K562 (cell line): ENCODE data around the gene PRKAR1B. TPM values are rescaled to one million over a fixed set of nuclear protein-coding genes. Genes with fewer than 3 reads are reported as not detected.

ENCODE experiments used
- ATAC-seq: fragments of 200-7000 bp; cut with Tn5 transposase; 3 replicates; pipeline ENCODE4 v1.9.1; 2020; ENCODE audit warnings: moderate library complexity
- BruUV-seq: library from RNA; stranded (reverse); fragments of 400-500 nt; replicated peaks from 2 replicates; lab custom pipeline; 2021; lab: Mats Ljungman, UMichigan
- CTCF ChIA-PET: fragments of 300-600 bp; formaldehyde crosslinking; extraction: SDS; loops from one replicate; lab custom pipeline; 2021; ENCODE audit warnings: low intra/inter-chr PET ratio; lab: Yijun Ruan, JAX
- POLR2A ChIA-PET: fragments of 300-600, 350-650 bp; sonication (Branson Sonifier 250); formaldehyde crosslinking; extraction: SDS; loops from one replicate; lab custom pipeline; 2021; ENCODE audit warnings: antibody characterized with exemption, inconsistent platforms; lab: Yijun Ruan, JAX
- DNase-seq, 4 experiments: peaks; one replicate each; pipeline versions ENCODE4 v3.0.0 to v3.0.0-alpha.2; 2011 to 2018; ENCODE audit warnings: low spot score in 3 of 4, mixed read lengths in 3 of 4; ENCODE audit errors: extremely low read depth in 1 of 4
- FAIRE-seq: peaks from 2 replicates; lab custom pipeline; 2011; peaks lifted over from hg19 to GRCh38; lab: Jason Lieb, UNC
- H2AFZ ChIP-seq: 2 replicates; pipeline ENCODE4 v1.6.0; 2011; ENCODE audit warnings: low read depth, low read length, control low read depth, inconsistent platforms
- H3K27ac ChIP-seq: fragments of 200-600 bp; 3 replicates; pipeline ENCODE4 v1.8.0; 2011; ENCODE audit warnings: low read depth, mild to moderate bottlenecking, control low read depth, inconsistent platforms, low read length, moderate library complexity, mixed read lengths; ENCODE audit errors: extremely low read depth
- H3K27me3 ChIP-seq, 2 experiments: fragments of 300-600 bp in 1 of 2; 2 replicates in 1 of 2; 3 replicates in 1 of 2; pipeline versions ENCODE4 v1.6.0 to v1.8.0; 2011; ENCODE audit warnings: inconsistent platforms in 2 of 2, low read length in 2 of 2, mild to moderate bottlenecking in 1 of 2, mixed read lengths in 1 of 2, moderate library complexity in 1 of 2; ENCODE audit not compliant: control insufficient read depth in 2 of 2, insufficient read depth in 2 of 2
- H3K36me3 ChIP-seq: fragments of 300-600 bp; 3 replicates; pipeline ENCODE4 v1.8.0; 2011; ENCODE audit warnings: mild to moderate bottlenecking, low read length, inconsistent platforms; ENCODE audit not compliant: control insufficient read depth, insufficient read depth
- H3K4me1 ChIP-seq, 2 experiments: fragments of 200-600 bp in 1 of 2; replicated peaks in 1 of 2; 2 replicates in 1 of 2; 3 replicates in 1 of 2; pipeline versions ENCODE4 v1.5.1 to v1.8.0; 2011; ENCODE audit warnings: inconsistent platforms in 2 of 2, low read length in 2 of 2, mild to moderate bottlenecking in 1 of 2, mixed read lengths in 1 of 2, moderate library complexity in 1 of 2; ENCODE audit not compliant: control insufficient read depth in 2 of 2, insufficient read depth in 2 of 2
- H3K4me2 ChIP-seq: 2 replicates; pipeline ENCODE4 v1.6.1; 2011; ENCODE audit warnings: low read length, control low read depth, inconsistent platforms, mixed read lengths; ENCODE audit not compliant: insufficient read depth
- H3K4me3 ChIP-seq: fragments of 200-600 bp; sonication (generic), shearing (Covaris generic); 2 replicates; pipeline ENCODE4 v1.5.1; 2016; ENCODE audit warnings: control low read depth, inconsistent platforms
- H3K79me2 ChIP-seq: fragments of 200-600 bp; 3 replicates; pipeline ENCODE4 v1.8.0; 2011; ENCODE audit warnings: low read length, inconsistent platforms; ENCODE audit not compliant: control insufficient read depth, insufficient read depth
- H3K9ac ChIP-seq, 2 experiments: 2 replicates each; pipeline versions ENCODE4 v1.6.0 to v1.6.1; 2011; ENCODE audit warnings: low read depth in 2 of 2, low read length in 2 of 2, control low read depth in 1 of 2, inconsistent platforms in 1 of 2, mild to moderate bottlenecking in 1 of 2, mixed read lengths in 1 of 2; ENCODE audit not compliant: insufficient read depth in 1 of 2
- H3K9me1 ChIP-seq: one replicate; pipeline ENCODE4 v1.6.0; 2011; ENCODE audit warnings: inconsistent platforms, mild to moderate bottlenecking, low read length, moderate library complexity; ENCODE audit not compliant: control insufficient read depth, insufficient read depth
- H3K9me3 ChIP-seq: replicated peaks from 2 replicates; pipeline ENCODE4 v1.5.1; 2011; ENCODE audit warnings: low read depth, low read length, inconsistent platforms; ENCODE audit not compliant: control insufficient read depth, insufficient read depth
- H4K20me1 ChIP-seq: replicated peaks from 2 replicates; pipeline ENCODE4 v1.6.1; 2011; ENCODE audit warnings: low read length, inconsistent platforms, mixed read lengths; ENCODE audit not compliant: control insufficient read depth, insufficient read depth
- CREM ChIP-seq: IDR thresholded peaks from 2 replicates; pipeline ENCODE4 v1.6.1; 2014; ENCODE audit warnings: antibody characterized with exemption, low read depth
- DLX4 ChIP-seq: fragments of 250-450 bp; sonication (Bioruptor Pico); IDR thresholded peaks from 2 replicates; pipeline ENCODE4 v1.6.1; 2021; ENCODE audit warnings: mild to moderate bottlenecking
- DPF2 ChIP-seq: fragments of 450-650 bp; IDR thresholded peaks from 2 replicates; pipeline ENCODE4 v1.6.1; 2016
- E2F4 ChIP-seq: sonication (generic); formaldehyde crosslinking; IDR thresholded peaks from 2 replicates; pipeline ENCODE4 v1.8.0; 2022; ENCODE audit warnings: mild to moderate bottlenecking, low read depth, missing genetic modification reagents
- ERF ChIP-seq: fragments of 450-650 bp; formaldehyde crosslinking; IDR thresholded peaks from 2 replicates; pipeline ENCODE4 v1.4.0; 2020; ENCODE audit warnings: mild to moderate bottlenecking, mixed read lengths
- ETV1 ChIP-seq: fragments of 450-650 bp; conservative IDR thresholded peaks from 2 replicates; pipeline ENCODE4 v1.6.1; 2016; ENCODE audit warnings: missing genetic modification characterization, control low read depth, low read depth, missing compliant biosample characterization
- KHSRP ChIP-seq: fragments of 450-650 bp; IDR thresholded peaks from 2 replicates; pipeline ENCODE4 v1.6.1; 2017
- MAFF ChIP-seq: IDR thresholded peaks from 2 replicates; pipeline ENCODE4 v1.6.1; 2012; ENCODE audit warnings: low read length, improper control_type of control experiment
- NFE2 ChIP-seq: IDR thresholded peaks from 2 replicates; pipeline ENCODE4 v1.6.1; 2014; ENCODE audit warnings: antibody characterized with exemption, low read depth
- PRMT5 ChIP-seq: sonication (generic); formaldehyde crosslinking; IDR thresholded peaks from 2 replicates; pipeline ENCODE4 v1.5.0; 2020; ENCODE audit warnings: missing genetic modification reagents
- SNIP1 ChIP-seq: fragments of 450-650 bp; IDR thresholded peaks from 2 replicates; pipeline ENCODE4 v1.7.1; 2017; ENCODE audit warnings: low read depth, mild to moderate bottlenecking
- SP1 ChIP-seq: sonication (generic); formaldehyde crosslinking; IDR thresholded peaks from 2 replicates; pipeline ENCODE4 v1.8.1; 2022; ENCODE audit warnings: mild to moderate bottlenecking, missing genetic modification reagents
- ZNF12 ChIP-seq: sonication (generic); formaldehyde crosslinking; IDR thresholded peaks from 2 replicates; pipeline ENCODE4 v1.4.0; 2020; ENCODE audit warnings: mild to moderate bottlenecking, missing genetic modification reagents
- ZNF274 ChIP-seq: IDR thresholded peaks from 2 replicates; pipeline ENCODE4 v1.6.1; 2011; ENCODE audit warnings: low read depth, mild to moderate bottlenecking, low read length, moderate library complexity, borderline replicate concordance
- ZSCAN29 ChIP-seq: fragments of 450-650 bp; IDR thresholded peaks from 2 replicates; pipeline ENCODE4 v1.6.1; 2017
- WGBS: fragments of 100-300 bp; shearing (Covaris generic); methylation state at CpG from one replicate; pipeline ENCODE4 v1.1.6; 2016; ENCODE audit warnings: low coverage, mixed read lengths; ENCODE audit not compliant: insufficient coverage; ENCODE audit errors: missing lambda C conversion rate; 5-methylcytosine and 5-hydroxymethylcytosine counted together
- in situ Hi-C: fragments of 300-500 bp; cut with MboI; formaldehyde crosslinking; loops from 4 replicates; pipeline ENCODE4 v1.15.0; 2018; ENCODE audit warnings: inconsistent platforms, mixed read lengths
- intact Hi-C: fragments of 100-400 bp; cut with micrococcal nuclease; formaldehyde crosslinking; loops from 2 replicates; pipeline ENCODE4 v1.14.2; 2022
- polyA plus RNA-seq, 8 experiments: library from polyadenylated mRNA; depleted of rRNA in 4 of 8; stranded (reverse) in 5 of 8; unstranded in 3 of 8; fragments of >200 nt; fragmentation: Nextera tagmentation in 2 of 8; fragmentation: Illumina TruSeq in 1 of 8; extraction: Ambion mirVana in 2 of 8; extraction: Trizol in 1 of 8; gene quantifications; 2 replicates each; pipeline versions ENCODE4 v1.2.1 to v1.2.3, GENCODE V29; 2011 to 2014; ENCODE audit warnings: inconsistent platforms in 1 of 8, missing spikeins in 1 of 8
- total RNA-seq, 7 experiments: library from RNA; depleted of rRNA in 6 of 7; stranded (reverse); fragments of >200 nt in 6 of 7; fragmentation: Illumina TruSeq in 2 of 7; extraction: Trizol in 2 of 7; gene quantifications; 2 replicates each; pipeline versions ENCODE4 v1.2.1 to v1.2.3, GENCODE V29; 2011 to 2021; ENCODE audit warnings: low replicate concordance in 1 of 7

Gene PRKAR1B
- total and polyA plus RNA-seq, 9 of the 15 experiments (the other 6 are each of a cell fraction or from before 2014, with no cell fraction given): 0.99 to 30.5 (median 12.7) TPM

GRCh38 chr7:750111-750905 lies 23.2 kb upstream of the PRKAR1B start:
- in situ Hi-C loops (no loop called here), intact Hi-C loops (no loop called here)
- H3K4me3 ChIP-seq: no peak overlapping the region
- no peak overlapping the region for H3K9ac ChIP-seq
- peaks cover 75% of the 10 kb centered on the region for H3K36me3 ChIP-seq
- peaks cover 31% of the 10 kb centered on the region for H3K79me2 ChIP-seq
- BruUV-seq: no TSS peak
- H3K27ac ChIP-seq: no peak overlapping the region
- H3K9me1 ChIP-seq: no peaks in the 10 kb centered on the region
- TF ChIP-seq ERF (CRISPR knock-in tag) (no peak), ZNF274 (no peak), DPF2 (no peak), SNIP1 (no peak), ETV1 (tag) (no peak), ZSCAN29 (no peak), SP1 (CRISPR knock-in tag) (no peak), KHSRP (no peak), NFE2 (no peak), DLX4 (CRISPR knock-in tag) (no peak), PRMT5 (CRISPR knock-in tag) (no peak), CREM (no peak), ZNF12 (CRISPR knock-in tag) (no peak), MAFF (no peak), E2F4 (CRISPR knock-in tag) (no peak)
- no peaks in the 10 kb centered on the region for H3K27me3 ChIP-seq
- ATAC-seq (no peak), FAIRE-seq (no peak), DNase-seq (no peak)
- 0 out of 2 replicates have a peak, but pooled peaks cover 7% of the 10 kb centered on the region for H3K9me3 ChIP-seq
- WGBS: 93% methylated on average over 26 of the region's 26 CpGs
- POLR2A ChIA-PET: no interaction called here
- no peaks in the 10 kb centered on the region for H3K4me1 ChIP-seq
- no peaks in the 10 kb centered on the region for H4K20me1 ChIP-seq
- H3K4me2 ChIP-seq: no peak overlapping the region
- no peak overlapping the region for H2AFZ ChIP-seq
- CTCF ChIA-PET: no interaction called here
